Motor neuron (in vitro differentiated cells): Measurements from ENCODE around the gene IL4. TPM values are rescaled to one million over a fixed set of nuclear protein-coding genes. Genes with fewer than 3 reads are reported as not detected.
"Not testable (repeated sequence)": the region's sequence is repeated elsewhere in the genome, so short reads cannot be mapped to it uniquely, and the experiment has no call there.

Experiments used
- ATAC-seq, 8 experiments: fragments of 200-7000 bp; cut with Tn5 transposase; replicated peaks in 6 of 8; 2 replicates each; pipeline ENCODE4 v1.8.0; 2021; ENCODE audit warnings: mild to moderate bottlenecking in 8 of 8, moderate library complexity in 8 of 8
- H3K27ac ChIP-seq, 2 donors: fragments of 250-450 bp; sonication (Bioruptor Pico); 2 replicates each; pipeline ENCODE4 v1.9.0; 2021; ENCODE audit warnings: antibody characterized with exemption in 2 of 2, mild to moderate bottlenecking in 2 of 2, moderate library complexity in 1 of 2
- H3K4me1 ChIP-seq, 2 donors: fragments of 250-450 bp; sonication (Bioruptor Pico); replicated peaks in 1 of 2; 2 replicates each; pipeline ENCODE4 v1.6.1; 2021; ENCODE audit warnings: antibody characterized with exemption in 2 of 2, mild to moderate bottlenecking in 2 of 2, moderate library complexity in 1 of 2
- H3K4me3 ChIP-seq, 5 donors: fragments of 250-450 bp; sonication (Bioruptor Pico); 2 replicates each; pipeline ENCODE4 v1.9.0; 2021; ENCODE audit warnings: antibody characterized with exemption in 5 of 5, mild to moderate bottlenecking in 5 of 5, moderate library complexity in 4 of 5
- WGBS, 10 experiments: fragments of 450-650 bp; shearing (Covaris generic); methylation state at CpG; one replicate each; pipeline ENCODE4 v1.0.0; 2022; 5-methylcytosine and 5-hydroxymethylcytosine counted together
- in situ Hi-C, 9 experiments: fragments of 400-800 bp; cut with MboI; loops; one replicate each; pipeline ENCODE4 v1.15.0; 2021; ENCODE audit warnings: low sequenced_read_pairs in 9 of 9, low pct_unique_long_range_greater_than_20kb in 2 of 9; ENCODE audit not compliant: unreplicated experiment in 9 of 9
- total RNA-seq, 8 experiments: library from RNA; unstranded; fragments of 300-600 nt; gene quantifications; 2 replicates each; pipeline versions ENCODE4 v1.2.3 to v1.2.4, GENCODE V29; 2022

Gene IL4
- total RNA-seq, 8 experiments from 2014 or later: not detected

DNA sequence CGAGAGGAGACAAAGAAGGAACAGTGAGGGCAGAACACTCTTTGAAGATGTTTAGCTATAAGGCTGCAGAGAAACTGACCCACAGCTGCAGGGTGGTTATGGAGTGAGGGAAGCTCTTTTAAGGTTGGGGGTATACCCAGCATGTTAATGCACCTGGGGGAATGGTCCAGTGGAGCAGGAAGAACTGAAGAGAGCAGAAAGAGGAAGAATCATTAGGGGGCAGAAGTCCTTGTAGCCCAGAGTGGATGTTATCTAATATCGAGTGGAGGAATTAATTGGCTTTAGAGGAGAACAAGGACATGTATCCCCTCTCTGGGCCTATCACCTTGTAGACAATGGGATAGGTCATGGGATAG lies 7.7 kb downstream of the IL4 start:
- WGBS, 10 experiments: 90 to 100% (median 98%) methylated on average over 1 to 2 of the region's 2 CpGs; no CpG with 5 or more reads in 4 of the 10 experiments
- Histone ChIP-seq H3K27ac (no peak overlapping the region), H3K4me3 (no peak overlapping the region), H3K4me1 (no peaks in the 10 kb centered on the region)
- ATAC-seq: no peak
- in situ Hi-C loops: no loop called here

DNA sequence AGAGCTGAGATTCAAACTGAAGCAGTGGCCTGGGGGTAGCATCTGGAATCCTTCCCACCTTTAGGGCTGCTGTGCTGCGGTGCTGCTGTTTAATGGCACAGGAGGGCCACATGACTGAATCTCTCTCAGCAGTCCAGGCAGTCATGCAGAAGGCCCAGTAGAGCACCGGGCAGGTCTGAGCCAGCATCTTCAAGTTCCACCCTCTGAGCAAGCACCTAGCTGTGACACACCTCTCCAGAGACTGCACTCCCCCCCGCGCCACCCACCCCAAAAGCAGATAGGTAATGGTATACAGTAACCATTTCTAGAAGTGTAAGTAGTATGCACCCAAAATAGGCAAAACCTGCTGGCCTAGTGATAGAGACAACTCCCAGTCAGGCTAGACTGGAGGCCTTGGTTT lies 8.2 kb downstream of the IL4 start:
- ATAC-seq: no peak
- H3K4me1 ChIP-seq: no peaks in the 10 kb centered on the region
- no peak overlapping the region for H3K4me3 ChIP-seq
- whole genome bisulfite sequencing, 10 experiments: 70 to 100% (median 100%) methylated on average over 1 to 3 of the region's 4 CpGs; no CpG with 5 or more reads in 3 of the 10 experiments
- no peak overlapping the region for H3K27ac ChIP-seq
- in situ Hi-C loops: no loop called here

DNA sequence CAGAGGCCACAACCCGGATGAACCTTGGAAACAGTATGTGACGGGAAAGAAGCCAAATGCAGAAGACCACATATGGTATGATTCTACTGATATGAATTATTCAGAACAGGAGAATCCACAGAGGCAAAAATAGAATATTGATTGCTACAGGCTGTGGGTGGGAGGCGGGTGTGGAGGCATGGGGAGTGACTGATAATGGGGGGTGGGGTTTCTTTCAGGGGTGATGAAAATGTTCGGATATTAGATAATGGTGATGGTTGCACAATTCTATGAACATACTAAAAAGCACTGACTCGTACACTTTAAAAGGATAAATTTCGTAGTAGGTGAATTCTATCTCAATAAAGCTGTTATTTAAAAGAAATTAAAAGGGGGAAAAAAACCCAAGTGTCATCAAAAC lies 10.7 kb downstream of the IL4 start:
- ATAC-seq: peak in 3 of 8 experiments; percentile 91 to 97 (median 92)
- WGBS, 10 experiments: 0 to 100% (median 87%) methylated on average over 1 to 5 of the region's 6 CpGs; no CpG with 5 or more reads in 2 of the 10 experiments
- no peak overlapping the region for H3K4me3 ChIP-seq
- in situ Hi-C loops: no loop called here
- no peaks in the 10 kb centered on the region for H3K4me1 ChIP-seq
- H3K27ac ChIP-seq: no peak overlapping the region

DNA sequence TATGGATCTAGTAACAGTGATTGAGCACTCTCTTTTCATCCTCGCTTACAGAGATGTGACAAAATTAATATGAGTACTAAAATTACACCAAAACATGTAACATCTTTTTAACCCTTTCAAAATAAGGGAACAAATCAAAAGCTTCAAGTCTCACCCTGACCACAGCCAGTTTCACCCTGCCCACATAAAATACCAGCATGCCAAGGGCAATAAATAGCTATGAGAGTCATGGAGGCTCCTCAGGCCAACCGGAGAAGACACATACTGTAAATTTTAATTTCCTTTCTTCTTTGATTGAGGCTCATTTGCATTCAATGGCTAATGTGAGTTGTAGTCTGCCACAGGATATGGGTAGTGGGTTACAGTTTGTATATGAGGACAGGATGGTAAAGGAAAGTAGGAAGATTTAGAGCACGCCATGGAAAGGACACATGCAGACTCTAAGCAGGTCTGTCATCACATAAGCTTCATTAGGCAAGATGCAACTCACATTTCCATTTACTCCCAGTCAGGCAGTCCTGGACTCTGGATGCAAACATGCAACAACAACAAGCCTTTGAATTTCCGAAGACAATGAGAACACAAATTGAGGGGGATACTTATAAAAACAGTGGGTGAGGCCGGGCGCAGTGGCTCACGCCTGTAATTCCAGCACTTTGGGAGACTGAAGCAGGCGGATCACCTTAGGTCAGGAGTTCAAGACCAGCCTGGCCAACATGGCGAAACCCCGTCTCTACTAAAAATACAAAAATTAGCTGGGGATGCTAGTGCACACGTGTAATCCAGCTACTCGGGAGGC lies 11.3 kb downstream of the IL4 start:
- no peaks in the 10 kb centered on the region for H3K4me1 ChIP-seq
- ATAC-seq: peak in 1 of 8 experiments; percentile 63
- H3K27ac ChIP-seq: no peak overlapping the region
- 58 to 91% (median 82%) methylated on average over 2 to 10 of the region's 12 CpGs; no CpG with 5 or more reads in 1 of the 10 experiments for WGBS, 10 experiments
- in situ Hi-C loops: no loop called here
- no peak overlapping the region for H3K4me3 ChIP-seq

DNA sequence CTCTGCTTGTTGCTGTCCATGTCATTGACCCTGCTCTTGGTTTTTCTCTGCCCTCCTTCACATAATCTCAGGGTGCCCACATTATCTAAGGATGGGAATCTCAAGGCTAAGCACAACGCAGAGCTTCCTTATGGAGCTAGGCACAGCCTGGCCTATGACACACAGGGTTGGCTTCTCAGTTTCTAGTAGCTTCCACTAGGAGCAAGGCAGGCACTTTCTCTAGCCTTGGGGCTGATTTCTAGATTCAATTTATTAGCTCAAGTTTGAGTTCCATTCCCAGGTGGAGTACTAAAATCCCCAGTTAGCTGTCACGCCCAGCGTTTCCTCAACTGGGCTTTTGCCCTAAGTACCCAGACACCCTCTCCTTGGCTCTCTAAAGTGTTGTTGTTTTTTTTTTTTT lies 12.4 kb downstream of the IL4 start:
- Histone ChIP-seq H3K4me1 (no peaks in the 10 kb centered on the region), H3K27ac (no peak overlapping the region), H3K4me3 (no peak overlapping the region)
- WGBS, 10 experiments: 79 to 100% (median 93%) methylated on average over 1 to 3 of the region's 3 CpGs; no CpG with 5 or more reads in 3 of the 10 experiments
- no peak for ATAC-seq
- in situ Hi-C loops: no loop called here

DNA sequence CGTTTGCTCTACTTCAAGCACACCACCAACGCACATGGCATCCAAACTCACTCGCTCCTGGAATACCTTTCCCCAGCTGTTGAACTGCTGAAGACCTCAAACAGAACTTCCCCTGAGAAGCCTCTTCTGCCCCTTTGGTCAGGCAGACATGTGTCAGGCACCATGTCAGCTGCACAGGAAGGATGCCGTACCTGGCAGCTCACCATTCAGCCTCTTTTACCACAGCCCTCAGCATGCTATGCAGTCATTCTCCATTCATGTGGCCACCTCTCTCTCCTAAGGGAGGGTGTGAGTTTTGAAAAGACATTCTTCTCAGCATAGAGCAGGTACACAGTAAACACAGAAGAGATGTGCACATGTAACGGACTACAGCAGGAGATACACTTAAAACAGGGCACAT lies 14.2 kb downstream of the IL4 start:
- Histone ChIP-seq H3K4me3 (no peak overlapping the region), H3K4me1 (no peaks in the 10 kb centered on the region), H3K27ac (no peak overlapping the region)
- no peak for ATAC-seq
- 20 to 100% (median 86%) methylated on average over 1 to 5 of the region's 5 CpGs; no CpG with 5 or more reads in 3 of the 10 experiments for WGBS, 10 experiments
- in situ Hi-C loops: no loop called here

DNA sequence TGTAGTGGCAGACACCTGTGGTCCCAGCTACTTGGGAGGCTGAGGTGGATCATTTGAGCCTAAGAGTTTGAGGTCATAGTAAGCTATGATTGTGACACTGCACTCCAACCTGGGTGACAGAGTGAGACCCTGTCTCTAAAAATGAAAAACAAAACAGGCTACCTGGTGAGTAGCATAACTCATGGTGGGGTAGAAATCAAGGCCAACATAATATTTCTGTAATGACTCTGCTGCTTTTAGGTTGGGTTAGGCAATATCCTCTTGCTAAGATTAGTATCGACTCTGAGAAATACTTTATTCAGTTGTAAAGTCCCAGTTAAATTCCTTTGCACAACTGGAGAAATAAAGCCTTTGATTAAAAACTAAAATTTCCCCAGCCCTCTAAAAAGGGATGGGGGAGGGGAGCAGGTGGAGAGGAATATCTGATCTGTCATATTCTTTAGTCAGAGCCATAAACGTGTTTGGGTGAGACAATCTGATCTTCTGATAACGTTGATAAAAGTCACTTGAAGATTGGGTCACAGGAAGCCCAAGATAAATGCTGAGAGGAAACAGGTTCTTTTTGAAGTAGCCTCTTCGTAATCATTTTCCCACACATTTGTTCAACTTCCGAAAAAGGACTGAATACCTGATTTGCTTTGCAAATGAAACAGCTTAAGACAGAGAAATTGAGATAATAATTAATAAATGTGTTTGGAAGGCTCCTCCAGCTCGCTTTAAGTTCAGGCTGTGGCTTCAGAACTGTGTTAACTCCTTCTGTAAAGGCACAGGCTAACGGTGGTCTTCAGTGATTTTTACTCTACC lies 14.9 kb downstream of the IL4 start:
- WGBS, 10 experiments: 58 to 88% (median 74%) methylated on average over 4 to 7 of the region's 7 CpGs
- ATAC-seq: no peak
- Histone ChIP-seq H3K4me3 (no peak overlapping the region), H3K27ac (no peak overlapping the region), H3K4me1 (no peaks in the 10 kb centered on the region)
- in situ Hi-C loops: no loop called here

DNA sequence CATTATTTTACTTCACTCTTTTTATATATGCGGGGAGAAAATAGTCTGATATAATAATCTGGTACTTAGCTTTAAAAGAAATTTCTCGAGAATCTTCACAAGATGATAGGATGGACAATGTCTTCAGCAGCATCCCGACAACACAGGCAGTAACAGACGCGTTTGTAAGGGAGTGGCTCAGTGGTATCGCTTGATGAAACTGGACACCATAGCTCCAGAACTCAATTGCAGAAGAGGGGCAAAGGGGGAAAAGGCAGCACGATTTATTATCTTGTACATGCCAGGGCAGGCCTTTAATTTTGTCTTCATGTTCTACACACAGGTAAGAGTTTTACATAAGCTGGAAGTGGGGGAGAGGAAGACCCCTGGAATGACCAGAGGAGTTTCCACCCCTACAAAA lies 15.7 kb downstream of the IL4 start:
- ATAC-seq: no peak
- no peak overlapping the region for H3K27ac ChIP-seq
- in situ Hi-C loops: no loop called here
- 75 to 100% (median 95%) methylated on average over 1 to 7 of the region's 7 CpGs for WGBS, 10 experiments
- H3K4me1 ChIP-seq: no peaks in the 10 kb centered on the region
- H3K4me3 ChIP-seq: no peak overlapping the region

DNA sequence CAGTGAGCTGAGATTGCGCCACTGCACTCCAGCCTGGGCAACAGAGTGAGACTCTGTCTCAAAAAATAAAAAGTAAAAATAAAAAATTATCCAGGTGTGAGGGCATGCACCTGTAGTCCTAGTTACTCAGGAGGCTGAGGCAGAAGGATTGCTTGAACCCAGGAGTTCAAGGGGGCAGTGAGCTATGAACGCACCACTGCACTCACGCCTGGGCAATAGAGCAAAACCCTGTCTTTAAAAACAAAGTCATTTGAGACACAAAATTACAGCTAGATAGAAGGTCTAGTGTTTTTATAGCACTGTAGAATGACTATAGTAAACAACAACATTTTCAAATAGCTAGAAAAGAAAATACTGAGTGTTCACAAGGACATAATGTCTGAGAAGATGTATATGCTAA lies 16.4 kb downstream of the IL4 start:
- Histone ChIP-seq H3K4me1 (no peaks in the 10 kb centered on the region), H3K27ac (no peak overlapping the region), H3K4me3 (no peak overlapping the region)
- ATAC-seq: no peak
- in situ Hi-C loops: no loop called here
- 100% methylated on average over 1 to 3 of the region's 3 CpGs; no CpG with 5 or more reads in 3 of the 10 experiments for WGBS, 10 experiments

DNA sequence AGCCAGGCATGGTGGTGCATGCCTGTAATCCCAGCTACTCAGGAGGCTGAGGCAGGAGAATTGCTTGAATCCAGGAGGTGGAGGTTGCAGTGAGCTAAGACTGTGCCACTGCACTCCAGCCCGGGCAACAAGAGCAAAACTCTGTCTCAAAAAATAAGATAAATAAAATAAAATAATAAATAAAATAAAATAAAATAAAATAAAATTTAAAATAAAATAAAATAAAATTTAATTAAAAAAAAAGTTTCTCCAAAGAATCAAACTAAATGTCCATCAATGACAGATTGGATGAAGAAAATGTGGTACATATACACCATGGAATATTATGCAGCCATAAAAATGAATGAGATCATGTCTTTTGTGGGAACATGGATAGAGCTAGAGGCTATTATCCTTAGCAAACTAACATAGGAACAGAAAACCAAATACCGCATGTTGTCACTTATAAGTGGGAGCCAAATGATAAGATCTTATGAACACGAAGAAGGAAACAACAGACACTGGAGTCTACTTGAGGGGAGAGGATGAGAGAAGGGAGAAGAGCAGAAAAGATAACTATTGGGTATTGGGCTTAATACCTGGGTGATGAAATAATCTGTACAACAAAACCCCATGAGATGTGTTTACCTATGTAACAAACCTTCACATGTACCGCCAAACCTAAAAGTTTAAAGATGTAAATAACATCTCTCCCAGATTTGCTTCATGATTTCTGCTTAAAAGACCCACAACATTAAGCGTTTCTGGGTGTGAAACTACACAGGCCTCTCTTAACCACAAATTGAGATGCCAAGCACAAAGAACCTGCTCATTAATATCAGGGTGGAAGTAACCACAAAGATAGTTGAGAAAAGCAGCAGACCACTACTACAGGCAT lies 18.2 kb downstream of the IL4 start:
- H3K4me3 ChIP-seq, H3K4me1 ChIP-seq, in situ Hi-C loops, H3K27ac ChIP-seq, ATAC-seq: not testable (repeated sequence)
- WGBS, 10 experiments: 46 to 94% (median 88%) methylated on average over 2 to 5 of the region's 5 CpGs; no CpG with 5 or more reads in 1 of the 10 experiments

DNA sequence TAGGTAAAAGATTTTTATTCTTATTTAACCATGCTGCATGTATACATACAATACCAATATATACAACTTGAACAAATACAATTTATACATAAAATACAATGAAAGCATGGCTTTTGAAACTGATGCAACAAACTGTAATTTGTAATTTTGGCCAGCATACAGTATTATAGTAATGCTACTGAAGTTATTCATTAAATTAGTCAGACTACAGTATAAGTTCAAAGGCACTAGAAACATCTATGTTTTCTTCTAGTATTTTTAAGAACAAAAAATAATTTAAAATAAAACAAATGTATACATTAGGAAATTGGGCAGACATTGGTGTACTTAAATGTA lies 18.8 kb downstream of the IL4 start:
- Histone ChIP-seq H3K27ac (no peak overlapping the region), H3K4me1 (no peaks in the 10 kb centered on the region), H3K4me3 (no peak overlapping the region)
- ATAC-seq: no peak
- in situ Hi-C loops: no loop called here

DNA sequence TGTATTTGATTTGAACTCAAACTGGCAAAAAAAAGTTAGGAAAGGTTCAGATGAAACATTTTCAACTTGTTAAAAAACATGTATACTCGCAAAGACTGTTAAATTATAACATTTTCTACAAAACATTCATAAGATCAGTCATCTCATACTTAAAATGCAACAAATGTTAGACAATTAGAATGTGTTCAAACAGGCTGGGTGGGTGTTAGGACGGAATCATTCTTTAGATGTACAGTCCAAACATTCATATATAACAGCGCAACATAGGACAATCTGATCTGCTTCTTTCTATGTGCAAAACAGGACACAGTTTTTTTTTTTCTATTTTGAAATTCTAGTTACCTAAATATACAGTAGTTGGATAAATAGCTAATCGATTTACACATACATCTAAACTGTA lies 22.2 kb downstream of the IL4 start:
- Histone ChIP-seq H3K4me3 (no peak overlapping the region), H3K4me1 (no peaks in the 10 kb centered on the region), H3K27ac (no peak overlapping the region)
- no peak for ATAC-seq
- in situ Hi-C loops: no loop called here
- WGBS, 10 experiments: 69 to 100% (median 97%) methylated on average over 1 to 4 of the region's 4 CpGs

DNA sequence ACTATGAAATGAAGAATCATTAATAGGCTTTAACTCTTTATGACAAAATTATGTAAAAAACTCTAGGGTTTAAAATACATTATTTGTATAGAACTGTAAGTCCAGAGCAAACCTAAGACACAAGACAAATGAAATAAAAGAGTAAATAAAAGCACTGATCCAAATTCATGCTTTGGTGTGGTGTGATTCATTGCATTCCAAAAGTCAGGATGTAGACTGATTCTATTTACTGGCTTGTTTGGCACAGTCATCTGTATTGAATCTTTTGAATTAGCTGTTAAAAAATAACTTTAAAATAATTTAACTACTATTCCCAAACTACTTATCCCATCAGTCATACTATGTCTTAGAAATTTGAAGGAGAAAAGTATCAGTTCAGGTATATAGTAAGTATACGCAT lies 31.1 kb downstream of the IL4 start:
- in situ Hi-C loops: no loop called here
- WGBS, 10 experiments: 56 to 100% (median 100%) methylated on average over 1 of the region's 1 CpG; no CpG with 5 or more reads in 1 of the 10 experiments
- no peak overlapping the region for H3K27ac ChIP-seq
- H3K4me1 ChIP-seq: no peaks in the 10 kb centered on the region
- H3K4me3 ChIP-seq: no peak overlapping the region
- ATAC-seq: peak in 2 of 8 experiments; percentile 52 to 63
